HG02852 (cell line): ENCODE measurements around the gene CDH12.
A peak's percentile ranks its signal among the peaks of the same experiment; 100 is the strongest.
"Not testable (repeated sequence)": the region's sequence is repeated elsewhere in the genome, so short reads cannot be mapped to it uniquely, and the experiment has no call there.

Experiments
- ATAC-seq: cut with Tn5 transposase; IDR thresholded peaks from one replicate; pipeline ENCODE4 v1.9.1; 2021; ENCODE audit warnings: mild to moderate bottlenecking, moderate library complexity; ENCODE audit not compliant: unreplicated experiment

The CDH12 gene

DNA sequence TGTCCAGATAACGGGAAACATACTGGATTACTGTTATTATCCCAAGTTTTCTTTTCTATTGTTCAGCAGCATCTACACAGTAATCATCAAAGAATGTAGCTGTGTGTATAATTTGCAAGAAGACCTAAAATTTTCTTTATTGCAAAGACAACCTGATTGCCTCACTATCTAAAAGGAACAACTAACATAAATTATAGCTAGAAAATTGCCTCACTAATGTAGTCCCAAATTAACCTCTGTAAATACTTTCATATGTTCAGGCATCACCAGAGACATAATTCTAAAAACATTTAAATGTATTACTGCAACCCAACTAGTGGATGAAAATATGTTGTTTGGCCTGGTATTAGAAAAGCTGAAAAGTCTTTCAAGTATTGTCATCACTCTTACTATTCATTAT lies 275.4 kb downstream of the CDH12 start:
- ATAC-seq = no peak

DNA sequence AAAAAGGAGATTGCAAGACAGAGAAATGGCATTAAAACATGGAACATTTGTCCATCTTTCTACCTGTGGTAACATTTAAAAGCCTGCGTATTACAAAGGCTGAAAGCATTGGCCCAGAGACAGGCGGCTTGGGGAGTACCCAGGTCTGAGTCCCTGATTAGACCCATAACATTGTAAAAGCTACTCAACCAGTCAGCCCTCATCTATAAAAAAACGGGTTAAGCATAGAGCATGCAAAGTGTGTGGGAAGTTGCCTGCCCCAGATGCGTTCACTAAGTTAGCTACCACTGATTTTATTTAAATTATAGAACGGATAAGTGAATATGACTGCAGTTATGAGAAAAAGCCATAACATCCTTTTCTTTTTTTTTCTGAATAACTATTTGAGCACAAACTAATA lies 276.1 kb downstream of the CDH12 start:
- ATAC-seq = peak; percentile 68

- ATAC-seq = no peak
Measured at GRCh38 chr5:22572941-22573340, 280.2 kb downstream of the CDH12 start.

DNA sequence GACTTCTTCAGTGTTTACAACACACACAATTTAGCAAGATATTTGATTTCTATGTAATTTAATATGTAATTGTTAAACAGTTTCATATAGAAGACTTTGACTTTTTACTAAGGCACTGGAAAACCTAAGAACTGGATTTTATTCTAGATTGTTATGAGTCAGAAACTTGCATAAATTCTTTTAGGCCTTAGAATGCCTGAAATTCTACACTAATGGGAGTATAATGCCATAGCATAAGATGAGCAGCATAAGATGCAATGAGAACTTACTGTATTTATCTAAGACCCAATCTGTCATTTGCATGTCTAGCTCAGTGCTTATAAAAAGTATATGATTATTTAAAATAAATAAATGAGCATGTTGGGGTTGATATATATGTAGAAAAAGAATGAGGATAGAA lies 285.2 kb downstream of the CDH12 start:
- no peak for ATAC-seq

GRCh38 chr5:22560147-22560546 lies 293.0 kb downstream of the CDH12 start:
- no peak for ATAC-seq

- ATAC-seq = no peak
Measured at GRCh38 chr5:22557251-22557650, 295.9 kb downstream of the CDH12 start.

GRCh38 chr5:22554475-22554874 lies 298.7 kb downstream of the CDH12 start:
- no peak for ATAC-seq

GRCh38 chr5:22549876-22550671 lies 303.1 kb downstream of the CDH12 start:
- peak; percentile 81 for ATAC-seq

DNA sequence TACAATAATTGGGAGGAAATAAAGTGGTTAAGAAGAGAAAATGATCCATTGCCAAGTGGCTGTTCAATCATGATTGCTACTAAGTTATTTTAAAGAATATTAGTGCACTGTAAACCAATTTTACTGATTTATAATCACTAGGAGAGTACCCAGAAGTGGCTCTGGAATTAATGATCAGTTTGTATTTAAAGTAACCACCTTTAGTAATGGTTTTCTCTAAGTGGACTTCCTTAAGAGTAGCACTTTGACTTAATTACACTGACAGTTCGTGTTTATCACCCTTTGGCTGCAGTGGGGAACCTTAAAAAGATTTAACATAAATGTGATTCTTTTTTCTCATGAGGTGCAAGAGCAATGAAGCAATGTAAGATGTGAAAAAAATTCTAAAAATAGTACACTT lies 310.8 kb downstream of the CDH12 start:
- ATAC-seq = no peak

DNA sequence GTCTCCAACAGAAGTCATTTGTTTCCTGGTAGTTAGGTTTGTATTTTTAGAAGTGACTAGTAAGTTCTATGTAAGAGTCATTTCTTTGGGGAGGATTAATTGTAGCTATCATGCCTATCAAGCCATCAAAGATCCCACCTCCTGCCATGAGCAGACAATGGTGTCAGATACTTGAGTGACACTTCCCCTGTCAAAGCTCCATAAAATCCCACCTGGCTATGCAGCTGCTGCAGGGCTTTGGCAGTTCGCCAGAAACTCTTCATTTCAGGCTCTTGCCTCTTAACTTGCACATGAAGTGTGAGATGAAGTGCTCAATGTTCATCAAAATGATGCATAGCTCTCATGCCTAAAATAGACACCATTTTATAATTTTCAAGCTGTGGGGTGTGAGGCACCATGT lies 312.1 kb downstream of the CDH12 start:
- no peak for ATAC-seq

GRCh38 chr5:22539762-22540161 lies 313.4 kb downstream of the CDH12 start:
- no peak for ATAC-seq

GRCh38 chr5:22531986-22532385 lies 321.2 kb downstream of the CDH12 start:
- ATAC-seq = no peak

GRCh38 chr5:22521521-22521920 lies 331.6 kb downstream of the CDH12 start:
- no peak for ATAC-seq

GRCh38 chr5:22516497-22516896 lies 336.6 kb downstream of the CDH12 start:
- ATAC-seq = not testable (repeated sequence)

GRCh38 chr5:22514231-22514630 lies 338.9 kb downstream of the CDH12 start:
- no peak for ATAC-seq

GRCh38 chr5:22505891-22506290 lies 347.3 kb downstream of the CDH12 start:
- no peak for ATAC-seq

GRCh38 chr5:22504411-22504810 lies 348.7 kb downstream of the CDH12 start:
- no peak for ATAC-seq

DNA sequence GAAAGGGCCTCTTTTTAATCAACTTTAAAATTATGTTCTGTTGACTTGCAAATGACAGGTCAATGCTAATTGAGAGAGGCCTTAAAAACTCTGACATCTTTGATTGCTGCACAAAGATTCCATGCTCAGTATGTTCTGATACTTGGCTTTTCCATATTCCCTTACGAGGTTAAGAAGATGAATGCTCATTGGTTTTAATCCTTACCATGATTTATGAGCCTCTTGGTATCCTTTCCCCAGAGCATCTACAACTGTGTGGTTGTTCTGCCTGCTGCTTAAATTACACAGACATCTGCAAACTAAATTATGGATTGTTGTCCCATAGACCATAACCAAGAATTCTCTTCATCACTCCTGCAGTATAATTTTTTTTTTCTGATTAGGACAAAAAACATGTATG lies 352.6 kb downstream of the CDH12 start:
- no peak for ATAC-seq

- ATAC-seq = no peak
Measured at GRCh38 chr5:22496666-22497065, 356.5 kb downstream of the CDH12 start.

DNA sequence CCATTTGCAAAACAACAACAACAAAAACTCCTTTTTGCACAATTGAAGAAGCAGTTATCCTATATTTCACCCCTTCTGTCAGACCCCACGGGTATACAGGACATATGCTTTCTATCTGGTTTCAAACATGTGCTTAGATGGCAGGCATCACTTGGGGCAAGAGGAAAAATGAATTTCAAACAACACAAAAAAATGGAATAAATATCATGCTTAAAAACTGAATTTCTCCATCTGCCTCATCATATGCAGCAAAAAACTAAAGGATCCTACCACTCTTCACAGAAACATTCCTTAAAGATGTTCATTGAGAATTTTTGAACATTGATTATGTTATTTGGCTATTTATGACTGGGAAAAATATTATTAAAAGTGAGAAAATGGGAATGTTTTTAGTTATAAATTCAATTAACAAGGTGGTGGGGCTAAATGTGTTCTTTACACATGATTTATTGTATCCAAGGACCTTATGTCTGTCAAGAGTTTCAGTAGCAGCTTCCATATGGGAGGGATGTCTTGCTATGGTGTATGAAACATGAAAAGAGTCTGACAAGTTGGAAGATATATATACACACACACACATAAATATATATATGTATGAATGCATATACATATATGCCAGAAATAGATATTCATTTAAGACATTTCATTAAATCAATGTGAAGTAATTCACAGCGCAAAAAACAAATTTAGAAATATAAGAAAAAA lies 358.0 kb downstream of the CDH12 start:
- no peak for ATAC-seq

GRCh38 chr5:22488427-22488826 lies 364.7 kb downstream of the CDH12 start:
- ATAC-seq = no peak

DNA sequence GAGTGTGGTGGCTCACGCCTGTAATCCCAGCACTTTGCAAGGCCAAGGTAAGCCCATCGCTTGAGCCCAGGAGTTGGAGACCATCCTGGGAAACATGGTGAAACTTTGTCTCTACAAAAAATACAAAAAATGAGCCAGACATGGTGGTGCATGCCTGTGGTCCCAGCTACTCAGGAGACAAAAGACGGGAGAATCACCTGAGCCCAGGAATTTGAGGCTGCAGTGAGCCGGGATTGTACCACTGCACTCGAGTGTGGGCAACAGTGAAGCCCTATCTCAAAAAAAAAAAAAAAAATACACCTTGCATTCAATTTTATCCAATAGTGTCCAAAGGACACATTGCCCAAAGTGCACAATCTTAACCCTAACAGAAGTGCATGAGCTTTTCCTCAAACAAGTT lies 372.8 kb downstream of the CDH12 start:
- ATAC-seq = no peak
